ENCODE measurements around the gene LRFN4. TPM values are rescaled to one million over a fixed set of nuclear protein-coding genes. Genes with fewer than 3 reads are reported as not detected.

The LRFN4 gene
- total RNA-seq, 2 experiments from 2014 or later, result 33.9 to 38.6 TPM

DNA sequence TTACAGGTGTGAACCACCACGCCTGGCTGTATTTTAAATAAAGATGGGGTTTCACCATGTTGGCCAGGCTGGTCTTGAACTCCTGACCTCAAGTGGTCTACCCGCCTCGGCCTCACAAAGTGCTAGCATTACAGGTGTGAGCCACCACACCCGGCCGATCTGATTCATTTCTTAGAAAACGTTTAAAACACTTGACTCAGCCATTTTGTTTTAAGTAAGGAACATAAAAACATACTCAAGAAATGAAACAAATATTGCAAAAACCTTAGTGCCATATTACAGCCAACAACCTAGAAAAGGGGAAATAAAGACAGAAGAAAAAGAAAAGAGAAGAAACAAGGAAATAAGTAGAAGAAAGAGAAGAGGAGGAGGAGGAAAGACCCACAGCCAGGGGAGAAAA, 17.4 kb downstream of the LRFN4 start:
- H3K9me2 ChIP-seq (ENCODE audit: insufficient read depth, low read length), result no peaks in the 10 kb centered on the region
- no TSS peak for BruUV-seq (replicated peaks)
- H3K4me3 ChIP-seq (ENCODE audit: low read depth, low read length, poor library complexity, severe bottlenecking), result no peak overlapping the region
- peaks cover 3% of the 10 kb centered on the region for H3K4me1 ChIP-seq (ENCODE audit: insufficient read depth, low read length, poor library complexity, severe bottlenecking)
- H3K4me2 ChIP-seq (ENCODE audit: low read length), result no peak overlapping the region
- no peaks in the 10 kb centered on the region for H3K79me2 ChIP-seq (ENCODE audit: insufficient read depth, low read depth, low read length)
- CTCF ChIA-PET (ENCODE audit: unreplicated experiment), result no interaction called here
- H3K27ac ChIP-seq (ENCODE audit: low read depth, low read length, poor library complexity, severe bottlenecking), result no peak overlapping the region
- TF ChIP-seq, protein P1, sequence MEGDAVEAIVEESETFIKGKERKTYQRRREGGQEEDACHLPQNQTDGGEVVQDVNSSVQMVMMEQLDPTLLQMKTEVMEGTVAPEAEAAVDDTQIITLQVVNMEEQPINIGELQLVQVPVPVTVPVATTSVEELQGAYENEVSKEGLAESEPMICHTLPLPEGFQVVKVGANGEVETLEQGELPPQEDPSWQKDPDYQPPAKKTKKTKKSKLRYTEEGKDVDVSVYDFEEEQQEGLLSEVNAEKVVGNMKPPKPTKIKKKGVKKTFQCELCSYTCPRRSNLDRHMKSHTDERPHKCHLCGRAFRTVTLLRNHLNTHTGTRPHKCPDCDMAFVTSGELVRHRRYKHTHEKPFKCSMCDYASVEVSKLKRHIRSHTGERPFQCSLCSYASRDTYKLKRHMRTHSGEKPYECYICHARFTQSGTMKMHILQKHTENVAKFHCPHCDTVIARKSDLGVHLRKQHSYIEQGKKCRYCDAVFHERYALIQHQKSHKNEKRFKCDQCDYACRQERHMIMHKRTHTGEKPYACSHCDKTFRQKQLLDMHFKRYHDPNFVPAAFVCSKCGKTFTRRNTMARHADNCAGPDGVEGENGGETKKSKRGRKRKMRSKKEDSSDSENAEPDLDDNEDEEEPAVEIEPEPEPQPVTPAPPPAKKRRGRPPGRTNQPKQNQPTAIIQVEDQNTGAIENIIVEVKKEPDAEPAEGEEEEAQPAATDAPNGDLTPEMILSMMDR (conservative IDR thresholded peaks at IDR 0.05; ENCODE audit: low read length), result peak; percentile 37; the same call in 1 of the 2 replicates
- no peak for TF ChIP-seq EZH2phosphoT487 (IDR thresholded peaks at IDR 0.05; ENCODE audit: borderline replicate concordance, low read depth, low read length)
- H4K20me1 ChIP-seq (ENCODE audit: insufficient read depth, low read length), result no peaks in the 10 kb centered on the region
- DNase-seq (ENCODE audit: low spot score), result no peak
- POLR2A ChIA-PET, result no interaction called here
- H3K9me3 ChIP-seq (ENCODE audit: low read length), result no peaks in the 10 kb centered on the region
- intact Hi-C loops (cut with micrococcal nuclease; ENCODE audit: unreplicated experiment), result no loop called here
- H3K36me3 ChIP-seq (ENCODE audit: insufficient read depth, low read length), result no peaks in the 10 kb centered on the region
- H2AFZ ChIP-seq (ENCODE audit: low read length), result no peak overlapping the region

DNA sequence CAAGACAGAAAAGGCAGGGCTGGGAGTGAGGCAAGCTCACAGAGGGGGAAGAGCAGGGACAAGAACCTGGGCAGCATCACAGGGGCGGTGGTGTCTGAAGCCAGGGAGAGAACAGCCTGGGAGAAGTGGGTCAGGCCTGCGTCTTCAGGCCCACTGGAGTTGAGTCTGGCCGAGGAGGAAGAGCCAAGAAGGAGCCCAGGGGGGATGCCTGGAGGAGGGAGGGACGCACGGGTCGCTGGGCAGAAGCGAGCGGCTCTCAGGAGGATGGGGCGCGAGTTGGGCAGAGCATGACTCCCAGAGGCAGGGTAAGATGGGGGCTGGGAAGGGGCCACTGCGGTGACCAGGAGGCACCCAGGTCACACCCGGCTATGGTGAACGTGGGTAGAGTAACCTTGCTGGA, 18.5 kb downstream of the LRFN4 start:
- DNase-seq (ENCODE audit: low spot score), result no peak
- ChIA-PET POLR2A (no interaction called here), CTCF (ENCODE audit: unreplicated experiment) (no interaction called here)
- intact Hi-C loops (cut with micrococcal nuclease; ENCODE audit: unreplicated experiment), result no loop called here
- H3K79me2 ChIP-seq (ENCODE audit: insufficient read depth, low read depth, low read length), result no peaks in the 10 kb centered on the region
- no peaks in the 10 kb centered on the region for H3K9me2 ChIP-seq (ENCODE audit: insufficient read depth, low read length)
- H3K4me3 ChIP-seq (ENCODE audit: low read depth, low read length, poor library complexity, severe bottlenecking), result no peak overlapping the region
- H3K9me3 ChIP-seq (ENCODE audit: low read length), result no peaks in the 10 kb centered on the region
- no peak overlapping the region for H3K4me2 ChIP-seq (ENCODE audit: low read length)
- TF ChIP-seq EZH2phosphoT487 (IDR thresholded peaks at IDR 0.05; ENCODE audit: borderline replicate concordance, low read depth, low read length), result no peak
- TF ChIP-seq, protein P1 (conservative IDR thresholded peaks at IDR 0.05; ENCODE audit: low read length), result no peak
- peaks cover 3% of the 10 kb centered on the region for H3K4me1 ChIP-seq (ENCODE audit: insufficient read depth, low read length, poor library complexity, severe bottlenecking)
- no peak overlapping the region for H3K27ac ChIP-seq (ENCODE audit: low read depth, low read length, poor library complexity, severe bottlenecking)
- H2AFZ ChIP-seq (ENCODE audit: low read length), result no peak overlapping the region
- no peaks in the 10 kb centered on the region for H4K20me1 ChIP-seq (ENCODE audit: insufficient read depth, low read length)
- H3K36me3 ChIP-seq (ENCODE audit: insufficient read depth, low read length), result no peaks in the 10 kb centered on the region
- no TSS peak for BruUV-seq (replicated peaks)

DNA sequence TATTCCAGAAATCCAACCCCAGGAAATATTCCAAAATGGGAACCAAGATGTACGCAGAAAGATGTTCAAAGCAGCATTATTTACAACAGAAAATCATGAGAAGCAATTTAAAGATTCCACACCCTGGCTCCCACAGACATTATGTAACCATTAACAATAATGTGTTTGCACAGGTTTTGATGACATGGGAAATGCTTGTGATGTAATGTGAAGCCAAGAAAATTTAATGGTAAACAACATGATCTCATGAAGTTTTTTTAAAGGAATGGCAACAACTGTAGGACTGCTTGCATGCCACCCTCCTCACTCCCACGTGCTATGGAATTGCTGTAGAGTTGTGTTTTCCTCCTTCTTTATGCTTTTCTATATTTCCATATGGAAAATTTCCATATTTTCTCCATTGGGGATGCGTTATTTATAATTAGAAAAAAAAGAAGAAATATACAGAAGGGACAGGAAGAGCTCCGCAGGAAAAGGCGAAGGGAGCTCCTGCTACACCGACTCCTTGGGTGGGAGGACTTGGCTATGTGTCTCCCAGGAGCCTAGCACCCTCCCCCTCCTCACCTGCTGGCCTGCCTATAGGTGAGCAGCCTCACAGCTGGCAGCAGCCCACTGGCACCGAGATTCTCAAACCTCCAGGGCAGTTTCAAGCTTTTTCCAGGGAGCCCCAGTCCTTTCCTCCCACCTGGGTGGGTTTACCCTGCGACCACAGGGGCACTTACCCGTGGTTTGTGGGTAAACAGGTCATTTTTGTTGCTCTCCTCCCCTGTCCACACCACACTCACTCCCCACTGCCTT, 20.9 kb downstream of the LRFN4 start:
- ChIA-PET POLR2A (interaction anchor here (1.0 kb wide), 1 partner anchor 11 kb away, joined by 3 read pairs; no protein-coding TSS in a partner anchor), CTCF (ENCODE audit: unreplicated experiment) (no interaction called here)
- H3K27ac ChIP-seq (ENCODE audit: low read depth, low read length, poor library complexity, severe bottlenecking), result no peak overlapping the region
- DNase-seq (ENCODE audit: low spot score), result no peak
- no peaks in the 10 kb centered on the region for H3K79me2 ChIP-seq (ENCODE audit: insufficient read depth, low read depth, low read length)
- no peak overlapping the region for H3K4me2 ChIP-seq (ENCODE audit: low read length)
- intact Hi-C loops (cut with micrococcal nuclease; ENCODE audit: unreplicated experiment), result no loop called here
- TF ChIP-seq, protein P1 (conservative IDR thresholded peaks at IDR 0.05; ENCODE audit: low read length), result no peak
- no peak for TF ChIP-seq EZH2phosphoT487 (IDR thresholded peaks at IDR 0.05; ENCODE audit: borderline replicate concordance, low read depth, low read length)
- no peak overlapping the region for H2AFZ ChIP-seq (ENCODE audit: low read length)
- no peak overlapping the region for H3K4me3 ChIP-seq (ENCODE audit: low read depth, low read length, poor library complexity, severe bottlenecking)
- peaks cover 6% of the 10 kb centered on the region for H3K4me1 ChIP-seq (ENCODE audit: insufficient read depth, low read length, poor library complexity, severe bottlenecking)
- no peaks in the 10 kb centered on the region for H3K36me3 ChIP-seq (ENCODE audit: insufficient read depth, low read length)
- H3K9me3 ChIP-seq (ENCODE audit: low read length), result no peaks in the 10 kb centered on the region
- no peaks in the 10 kb centered on the region for H4K20me1 ChIP-seq (ENCODE audit: insufficient read depth, low read length)
- no TSS peak for BruUV-seq (replicated peaks)
- H3K9me2 ChIP-seq (ENCODE audit: insufficient read depth, low read length), result no peaks in the 10 kb centered on the region

Data from OCI-LY7 (cell line).